ENCODE measurements around the gene MYOZ3.

- TF ChIP-seq POLR2A (IDR thresholded peaks at IDR 0.05) (no peak), POLR2AphosphoS5 (IDR thresholded peaks at IDR 0.05) (peak in 1 of 3 donors; percentile 26)
- TF ChIP-seq, protein P1, sequence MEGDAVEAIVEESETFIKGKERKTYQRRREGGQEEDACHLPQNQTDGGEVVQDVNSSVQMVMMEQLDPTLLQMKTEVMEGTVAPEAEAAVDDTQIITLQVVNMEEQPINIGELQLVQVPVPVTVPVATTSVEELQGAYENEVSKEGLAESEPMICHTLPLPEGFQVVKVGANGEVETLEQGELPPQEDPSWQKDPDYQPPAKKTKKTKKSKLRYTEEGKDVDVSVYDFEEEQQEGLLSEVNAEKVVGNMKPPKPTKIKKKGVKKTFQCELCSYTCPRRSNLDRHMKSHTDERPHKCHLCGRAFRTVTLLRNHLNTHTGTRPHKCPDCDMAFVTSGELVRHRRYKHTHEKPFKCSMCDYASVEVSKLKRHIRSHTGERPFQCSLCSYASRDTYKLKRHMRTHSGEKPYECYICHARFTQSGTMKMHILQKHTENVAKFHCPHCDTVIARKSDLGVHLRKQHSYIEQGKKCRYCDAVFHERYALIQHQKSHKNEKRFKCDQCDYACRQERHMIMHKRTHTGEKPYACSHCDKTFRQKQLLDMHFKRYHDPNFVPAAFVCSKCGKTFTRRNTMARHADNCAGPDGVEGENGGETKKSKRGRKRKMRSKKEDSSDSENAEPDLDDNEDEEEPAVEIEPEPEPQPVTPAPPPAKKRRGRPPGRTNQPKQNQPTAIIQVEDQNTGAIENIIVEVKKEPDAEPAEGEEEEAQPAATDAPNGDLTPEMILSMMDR (IDR thresholded peaks at IDR 0.05), result no peak
Observed at GRCh38 chr5:150645070-150645700, 15.9 kb upstream of the MYOZ3 start.

Data from breast epithelium (tissue), 3 donors.